K562 (cell line): ENCODE data around the gene KMT2C. TPM values are rescaled to one million over a fixed set of nuclear protein-coding genes. Genes with fewer than 3 reads are reported as not detected.

Experiments
- ATAC-seq: fragments of 200-7000 bp; cut with Tn5 transposase; 3 replicates; pipeline ENCODE4 v1.9.1; 2020; ENCODE audit warnings: moderate library complexity
- BruUV-seq: library from RNA; stranded (reverse); fragments of 400-500 nt; replicated peaks from 2 replicates; lab custom pipeline; 2021; lab: Mats Ljungman, UMichigan
- CTCF ChIA-PET: fragments of 300-600 bp; formaldehyde crosslinking; extraction: SDS; loops from one replicate; lab custom pipeline; 2021; ENCODE audit warnings: low intra/inter-chr PET ratio; lab: Yijun Ruan, JAX
- POLR2A ChIA-PET: fragments of 300-600, 350-650 bp; sonication (Branson Sonifier 250); formaldehyde crosslinking; extraction: SDS; loops from one replicate; lab custom pipeline; 2021; ENCODE audit warnings: antibody characterized with exemption, inconsistent platforms; lab: Yijun Ruan, JAX
- DNase-seq, 4 experiments: peaks; one replicate each; pipeline versions ENCODE4 v3.0.0 to v3.0.0-alpha.2; 2011 to 2018; ENCODE audit warnings: low spot score in 3 of 4, mixed read lengths in 3 of 4; ENCODE audit errors: extremely low read depth in 1 of 4
- FAIRE-seq: peaks from 2 replicates; lab custom pipeline; 2011; peaks lifted over from hg19 to GRCh38; lab: Jason Lieb, UNC
- H2AFZ ChIP-seq: 2 replicates; pipeline ENCODE4 v1.6.0; 2011; ENCODE audit warnings: low read depth, low read length, control low read depth, inconsistent platforms
- H3K27ac ChIP-seq: fragments of 200-600 bp; 3 replicates; pipeline ENCODE4 v1.8.0; 2011; ENCODE audit warnings: low read depth, mild to moderate bottlenecking, control low read depth, inconsistent platforms, low read length, moderate library complexity, mixed read lengths; ENCODE audit errors: extremely low read depth
- H3K27me3 ChIP-seq, 2 experiments: fragments of 300-600 bp in 1 of 2; 2 replicates in 1 of 2; 3 replicates in 1 of 2; pipeline versions ENCODE4 v1.6.0 to v1.8.0; 2011; ENCODE audit warnings: inconsistent platforms in 2 of 2, low read length in 2 of 2, mild to moderate bottlenecking in 1 of 2, mixed read lengths in 1 of 2, moderate library complexity in 1 of 2; ENCODE audit not compliant: control insufficient read depth in 2 of 2, insufficient read depth in 2 of 2
- H3K36me3 ChIP-seq: fragments of 300-600 bp; 3 replicates; pipeline ENCODE4 v1.8.0; 2011; ENCODE audit warnings: mild to moderate bottlenecking, low read length, inconsistent platforms; ENCODE audit not compliant: control insufficient read depth, insufficient read depth
- H3K4me1 ChIP-seq, 2 experiments: fragments of 200-600 bp in 1 of 2; replicated peaks in 1 of 2; 2 replicates in 1 of 2; 3 replicates in 1 of 2; pipeline versions ENCODE4 v1.5.1 to v1.8.0; 2011; ENCODE audit warnings: inconsistent platforms in 2 of 2, low read length in 2 of 2, mild to moderate bottlenecking in 1 of 2, mixed read lengths in 1 of 2, moderate library complexity in 1 of 2; ENCODE audit not compliant: control insufficient read depth in 2 of 2, insufficient read depth in 2 of 2
- H3K4me2 ChIP-seq: 2 replicates; pipeline ENCODE4 v1.6.1; 2011; ENCODE audit warnings: low read length, control low read depth, inconsistent platforms, mixed read lengths; ENCODE audit not compliant: insufficient read depth
- H3K4me3 ChIP-seq: fragments of 200-600 bp; sonication (generic), shearing (Covaris generic); 2 replicates; pipeline ENCODE4 v1.5.1; 2016; ENCODE audit warnings: control low read depth, inconsistent platforms
- H3K79me2 ChIP-seq: fragments of 200-600 bp; 3 replicates; pipeline ENCODE4 v1.8.0; 2011; ENCODE audit warnings: low read length, inconsistent platforms; ENCODE audit not compliant: control insufficient read depth, insufficient read depth
- H3K9ac ChIP-seq, 2 experiments: 2 replicates each; pipeline versions ENCODE4 v1.6.0 to v1.6.1; 2011; ENCODE audit warnings: low read depth in 2 of 2, low read length in 2 of 2, control low read depth in 1 of 2, inconsistent platforms in 1 of 2, mild to moderate bottlenecking in 1 of 2, mixed read lengths in 1 of 2; ENCODE audit not compliant: insufficient read depth in 1 of 2
- H3K9me1 ChIP-seq: one replicate; pipeline ENCODE4 v1.6.0; 2011; ENCODE audit warnings: inconsistent platforms, mild to moderate bottlenecking, low read length, moderate library complexity; ENCODE audit not compliant: control insufficient read depth, insufficient read depth
- H3K9me3 ChIP-seq: replicated peaks from 2 replicates; pipeline ENCODE4 v1.5.1; 2011; ENCODE audit warnings: low read depth, low read length, inconsistent platforms; ENCODE audit not compliant: control insufficient read depth, insufficient read depth
- H4K20me1 ChIP-seq: replicated peaks from 2 replicates; pipeline ENCODE4 v1.6.1; 2011; ENCODE audit warnings: low read length, inconsistent platforms, mixed read lengths; ENCODE audit not compliant: control insufficient read depth, insufficient read depth
- HOXB6 ChIP-seq: fragments of 250-450 bp; sonication (Bioruptor Pico); IDR thresholded peaks from 2 replicates; pipeline ENCODE4 v1.5.1; 2022; ENCODE audit warnings: mild to moderate bottlenecking, borderline replicate concordance
- KLF10 ChIP-seq: fragments of 250-450 bp; sonication (Bioruptor Pico); IDR thresholded peaks from 2 replicates; pipeline ENCODE4 v1.6.1; 2021; ENCODE audit warnings: matching md5 sums
- MAZ ChIP-seq, 2 experiments: fragments of 450-650 bp in 1 of 2; sonication (generic) in 1 of 2; formaldehyde crosslinking; IDR thresholded peaks in 1 of 2; conservative IDR thresholded peaks in 1 of 2; 2 replicates each; pipeline versions ENCODE4 v1.4.0 to v1.5.0; 2020; ENCODE audit warnings: mild to moderate bottlenecking in 1 of 2, missing genetic modification reagents in 1 of 2
- MCM2 ChIP-seq: fragments of 450-650 bp; IDR thresholded peaks from 2 replicates; pipeline ENCODE4 v1.6.1; 2017; ENCODE audit warnings: low read depth, mild to moderate bottlenecking
- MXI1 ChIP-seq: IDR thresholded peaks from 2 replicates; pipeline ENCODE4 v1.6.1; 2011; ENCODE audit warnings: low read depth, mild to moderate bottlenecking, improper control_type of control experiment, low read length
- NFYB ChIP-seq: IDR thresholded peaks from 2 replicates; pipeline ENCODE4 v1.6.1; 2011; ENCODE audit warnings: mild to moderate bottlenecking, moderate library complexity; ENCODE audit not compliant: insufficient read length; ENCODE audit errors: extremely low read depth
- NR1H2 ChIP-seq: sonication (generic); formaldehyde crosslinking; IDR thresholded peaks from 2 replicates; pipeline ENCODE4 v1.4.0; 2020; ENCODE audit warnings: mild to moderate bottlenecking, missing genetic modification reagents
- OTX1 ChIP-seq: fragments of 450-650 bp; formaldehyde crosslinking; IDR thresholded peaks from 2 replicates; pipeline ENCODE4 v1.4.0; 2022; ENCODE audit warnings: mild to moderate bottlenecking
- RHOXF2B ChIP-seq: fragments of 250-450 bp; sonication (Bioruptor Pico); conservative IDR thresholded peaks from 2 replicates; pipeline ENCODE4 v1.5.1; 2021
- SMARCB1 ChIP-seq: IDR thresholded peaks from 2 replicates; pipeline ENCODE4 v1.6.1; 2011; ENCODE audit warnings: improper control_type of control experiment, low read depth; ENCODE audit not compliant: insufficient read length
- SOX6 ChIP-seq: fragments of 450-650 bp; IDR thresholded peaks from 2 replicates; pipeline ENCODE4 v1.6.1; 2014; ENCODE audit warnings: mild to moderate bottlenecking
- SRSF3 ChIP-seq: fragments of 200-400 bp; formaldehyde crosslinking; IDR thresholded peaks from 2 replicates; pipeline ENCODE4 v1.6.1; 2016; ENCODE audit warnings: mild to moderate bottlenecking, low read length, moderate library complexity; ENCODE audit not compliant: insufficient read depth
- YBX1 ChIP-seq: fragments of 450-650 bp; IDR thresholded peaks from 2 replicates; pipeline ENCODE4 v1.7.1; 2016; ENCODE audit warnings: mild to moderate bottlenecking
- ZNF830 ChIP-seq: fragments of 250-450 bp; sonication (Bioruptor Pico); IDR thresholded peaks from 2 replicates; pipeline ENCODE4 v1.5.0; 2021; ENCODE audit warnings: mild to moderate bottlenecking
- ZSCAN29 ChIP-seq: fragments of 450-650 bp; IDR thresholded peaks from 2 replicates; pipeline ENCODE4 v1.6.1; 2017
- WGBS: fragments of 100-300 bp; shearing (Covaris generic); methylation state at CpG from one replicate; pipeline ENCODE4 v1.1.6; 2016; ENCODE audit warnings: low coverage, mixed read lengths; ENCODE audit not compliant: insufficient coverage; ENCODE audit errors: missing lambda C conversion rate; 5-methylcytosine and 5-hydroxymethylcytosine counted together
- in situ Hi-C: fragments of 300-500 bp; cut with MboI; formaldehyde crosslinking; loops from 4 replicates; pipeline ENCODE4 v1.15.0; 2018; ENCODE audit warnings: inconsistent platforms, mixed read lengths
- intact Hi-C: fragments of 100-400 bp; cut with micrococcal nuclease; formaldehyde crosslinking; loops from 2 replicates; pipeline ENCODE4 v1.14.2; 2022
- polyA plus RNA-seq, 8 experiments: library from polyadenylated mRNA; depleted of rRNA in 4 of 8; stranded (reverse) in 5 of 8; unstranded in 3 of 8; fragments of >200 nt; fragmentation: Nextera tagmentation in 2 of 8; fragmentation: Illumina TruSeq in 1 of 8; extraction: Ambion mirVana in 2 of 8; extraction: Trizol in 1 of 8; gene quantifications; 2 replicates each; pipeline versions ENCODE4 v1.2.1 to v1.2.3, GENCODE V29; 2011 to 2014; ENCODE audit warnings: inconsistent platforms in 1 of 8, missing spikeins in 1 of 8
- total RNA-seq, 7 experiments: library from RNA; depleted of rRNA in 6 of 7; stranded (reverse); fragments of >200 nt in 6 of 7; fragmentation: Illumina TruSeq in 2 of 7; extraction: Trizol in 2 of 7; gene quantifications; 2 replicates each; pipeline versions ENCODE4 v1.2.1 to v1.2.3, GENCODE V29; 2011 to 2021; ENCODE audit warnings: low replicate concordance in 1 of 7
- TF ChIP-seq, protein P1 (sequence below): IDR thresholded peaks from 3 replicates; pipeline ENCODE4 v1.6.1; 2011; ENCODE audit warnings: borderline replicate concordance, mild to moderate bottlenecking; ENCODE audit not compliant: insufficient read length, insufficient read depth
- TF ChIP-seq, protein P2 (sequence below): fragments of 450-650 bp; formaldehyde crosslinking; IDR thresholded peaks from 2 replicates; pipeline ENCODE4 v1.4.0; 2020; ENCODE audit warnings: mild to moderate bottlenecking
- TF ChIP-seq, protein P3 (sequence below): sonication (generic); formaldehyde crosslinking; IDR thresholded peaks from 2 replicates; pipeline ENCODE4 v1.8.0; 2022; ENCODE audit warnings: mild to moderate bottlenecking, missing genetic modification reagents, borderline replicate concordance
- TF ChIP-seq, protein P4 (sequence below): fragments of 250-450 bp; sonication (Bioruptor Pico); IDR thresholded peaks from 2 replicates; pipeline ENCODE4 v1.8.0; 2022; ENCODE audit warnings: inconsistent platforms, mild to moderate bottlenecking, moderate library complexity, borderline replicate concordance

The KMT2C gene
- total and polyA plus RNA-seq, 9 of the 15 experiments (the other 6 are each of a cell fraction or from before 2014, with no cell fraction given) = 4.9 to 67.8 (median 27.1) TPM

DNA sequence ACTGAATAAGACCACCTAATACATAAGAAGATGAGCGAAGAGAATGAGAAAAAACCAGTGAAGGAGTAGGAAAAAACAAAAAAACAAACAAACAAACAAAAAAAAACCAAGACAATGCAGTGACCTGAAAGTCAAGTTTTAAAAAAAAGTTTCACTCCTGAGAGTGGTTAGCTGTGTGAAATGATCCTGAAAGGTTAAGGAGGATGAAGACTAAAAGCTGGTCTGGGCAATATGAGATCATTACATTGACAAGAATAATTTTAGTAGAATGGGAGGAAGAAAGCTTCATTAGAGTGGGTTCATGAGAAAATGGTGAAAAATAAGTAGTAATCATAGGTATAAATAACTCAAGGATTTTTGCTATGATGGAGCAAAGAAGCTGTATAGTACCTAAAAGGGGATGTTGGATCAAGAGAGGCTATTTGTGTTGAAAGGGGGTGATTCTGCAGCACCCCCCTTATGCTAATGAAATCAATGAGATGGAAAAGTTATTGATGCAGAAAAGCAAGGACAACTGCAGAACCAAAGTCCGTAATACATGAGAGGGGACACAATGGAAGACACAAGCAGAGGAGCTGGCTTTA lies 80.2 kb downstream of the KMT2C start:
- WGBS = 95% methylated on average over 2 of the region's 2 CpGs
- no peak overlapping the region for H3K4me2 ChIP-seq
- no peak for FAIRE-seq

More for the DNA sequence above, 80.2 kb downstream of the KMT2C start:
- ChIA-PET POLR2A (interaction anchor here (0.6 to 1.4 kb wide), 5 partner anchors 9 to 309 kb away, joined by 3 to 7 read pairs (median 4); no protein-coding TSS in a partner anchor), CTCF (no interaction called here)
- Histone ChIP-seq H3K9ac (no peak overlapping the region), H3K4me1 (peaks cover 6 to 10% of the 10 kb centered on the region in 2 experiments; a peak in 4 of 5 replicates), H4K20me1 (no peaks in the 10 kb centered on the region), H3K27ac (no peak overlapping the region), H2AFZ (no peak overlapping the region), H3K9me1 (no peaks in the 10 kb centered on the region), H3K36me3 (peaks cover 50% of the 10 kb centered on the region), H3K9me3 (no peaks in the 10 kb centered on the region), H3K79me2 (peaks cover 68% of the 10 kb centered on the region), H3K4me3 (no peak overlapping the region), H3K27me3 (no peaks in the 10 kb centered on the region)
- DNase-seq (no peak), ATAC-seq (no peak)
- BruUV-seq = TSS peak; percentile 6
- intact Hi-C loops (no loop called here), in situ Hi-C loops (no loop called here)
- TF ChIP-seq, protein P1, sequence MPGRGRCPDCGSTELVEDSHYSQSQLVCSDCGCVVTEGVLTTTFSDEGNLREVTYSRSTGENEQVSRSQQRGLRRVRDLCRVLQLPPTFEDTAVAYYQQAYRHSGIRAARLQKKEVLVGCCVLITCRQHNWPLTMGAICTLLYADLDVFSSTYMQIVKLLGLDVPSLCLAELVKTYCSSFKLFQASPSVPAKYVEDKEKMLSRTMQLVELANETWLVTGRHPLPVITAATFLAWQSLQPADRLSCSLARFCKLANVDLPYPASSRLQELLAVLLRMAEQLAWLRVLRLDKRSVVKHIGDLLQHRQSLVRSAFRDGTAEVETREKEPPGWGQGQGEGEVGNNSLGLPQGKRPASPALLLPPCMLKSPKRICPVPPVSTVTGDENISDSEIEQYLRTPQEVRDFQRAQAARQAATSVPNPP = no peak
- no peak for TF ChIP-seq ZNF830
- no peak for TF ChIP-seq YBX1
- no peak for TF ChIP-seq SMARCB1
- TF ChIP-seq SOX6 = no peak
- TF ChIP-seq KLF10 = no peak
- no peak for TF ChIP-seq HOXB6
- no peak for TF ChIP-seq RHOXF2B (CRISPR knock-in tag)
- TF ChIP-seq NFYB = no peak
- no peak for TF ChIP-seq MAZ (CRISPR knock-in tag; conservative IDR thresholded peaks at IDR 0.05 in 1 of 2, IDR thresholded peaks at IDR 0.05 in 1 of 2)
- TF ChIP-seq, protein P2, sequence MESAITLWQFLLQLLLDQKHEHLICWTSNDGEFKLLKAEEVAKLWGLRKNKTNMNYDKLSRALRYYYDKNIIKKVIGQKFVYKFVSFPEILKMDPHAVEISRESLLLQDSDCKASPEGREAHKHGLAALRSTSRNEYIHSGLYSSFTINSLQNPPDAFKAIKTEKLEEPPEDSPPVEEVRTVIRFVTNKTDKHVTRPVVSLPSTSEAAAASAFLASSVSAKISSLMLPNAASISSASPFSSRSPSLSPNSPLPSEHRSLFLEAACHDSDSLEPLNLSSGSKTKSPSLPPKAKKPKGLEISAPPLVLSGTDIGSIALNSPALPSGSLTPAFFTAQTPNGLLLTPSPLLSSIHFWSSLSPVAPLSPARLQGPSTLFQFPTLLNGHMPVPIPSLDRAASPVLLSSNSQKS (CRISPR knock-in tag) = no peak
- TF ChIP-seq, protein P3, sequence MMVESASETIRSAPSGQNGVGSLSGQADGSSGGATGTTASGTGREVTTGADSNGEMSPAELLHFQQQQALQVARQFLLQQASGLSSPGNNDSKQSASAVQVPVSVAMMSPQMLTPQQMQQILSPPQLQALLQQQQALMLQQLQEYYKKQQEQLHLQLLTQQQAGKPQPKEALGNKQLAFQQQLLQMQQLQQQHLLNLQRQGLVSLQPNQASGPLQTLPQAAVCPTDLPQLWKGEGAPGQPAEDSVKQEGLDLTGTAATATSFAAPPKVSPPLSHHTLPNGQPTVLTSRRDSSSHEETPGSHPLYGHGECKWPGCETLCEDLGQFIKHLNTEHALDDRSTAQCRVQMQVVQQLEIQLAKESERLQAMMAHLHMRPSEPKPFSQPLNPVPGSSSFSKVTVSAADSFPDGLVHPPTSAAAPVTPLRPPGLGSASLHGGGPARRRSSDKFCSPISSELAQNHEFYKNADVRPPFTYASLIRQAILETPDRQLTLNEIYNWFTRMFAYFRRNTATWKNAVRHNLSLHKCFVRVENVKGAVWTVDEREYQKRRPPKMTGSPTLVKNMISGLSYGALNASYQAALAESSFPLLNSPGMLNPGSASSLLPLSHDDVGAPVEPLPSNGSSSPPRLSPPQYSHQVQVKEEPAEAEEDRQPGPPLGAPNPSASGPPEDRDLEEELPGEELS (CRISPR knock-in tag) = no peak
- no peak for TF ChIP-seq MCM2
- no peak for TF ChIP-seq MXI1
- no peak for TF ChIP-seq NR1H2 (CRISPR knock-in tag)
- TF ChIP-seq SRSF3 = no peak
- no peak for TF ChIP-seq ZSCAN29
- TF ChIP-seq OTX1 (CRISPR knock-in tag) = no peak
- TF ChIP-seq, protein P4, sequence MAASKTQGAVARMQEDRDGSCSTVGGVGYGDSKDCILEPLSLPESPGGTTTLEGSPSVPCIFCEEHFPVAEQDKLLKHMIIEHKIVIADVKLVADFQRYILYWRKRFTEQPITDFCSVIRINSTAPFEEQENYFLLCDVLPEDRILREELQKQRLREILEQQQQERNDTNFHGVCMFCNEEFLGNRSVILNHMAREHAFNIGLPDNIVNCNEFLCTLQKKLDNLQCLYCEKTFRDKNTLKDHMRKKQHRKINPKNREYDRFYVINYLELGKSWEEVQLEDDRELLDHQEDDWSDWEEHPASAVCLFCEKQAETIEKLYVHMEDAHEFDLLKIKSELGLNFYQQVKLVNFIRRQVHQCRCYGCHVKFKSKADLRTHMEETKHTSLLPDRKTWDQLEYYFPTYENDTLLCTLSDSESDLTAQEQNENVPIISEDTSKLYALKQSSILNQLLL = no peak
